ENCODE data around the gene TDRD6.

- TF ChIP-seq EP300 (IDR thresholded peaks at IDR 0.05; ENCODE audit: borderline replicate concordance) (no peak), MAX (IDR thresholded peaks at IDR 0.05) (no peak), EGR1 (IDR thresholded peaks at IDR 0.05) (no peak), RAD21 (IDR thresholded peaks at IDR 0.05; ENCODE audit: low read depth) (no peak), TAF1 (IDR thresholded peaks at IDR 0.05; ENCODE audit: low read depth) (no peak), NFIC (IDR thresholded peaks at IDR 0.05) (no peak), CEBPB (IDR thresholded peaks at IDR 0.05) (no peak)
Observed at GRCh38 chr6:46688117-46688965, 656 bp downstream of the TDRD6 start.

All from Ishikawa (cell line).